Panc1 (cell line): ENCODE results near the gene ACTL6B. TPM values are rescaled to one million over a fixed set of nuclear protein-coding genes. Genes with fewer than 3 reads are reported as not detected.
A peak's percentile ranks its signal among the peaks of the same experiment; 100 is the strongest.

Source experiments
- ATAC-seq: fragments of 200-7000 bp; cut with Tn5 transposase; 2 replicates; pipeline ENCODE4 v1.9.1; 2020; ENCODE audit warnings: mild to moderate bottlenecking, moderate library complexity
- BruUV-seq: library from RNA; stranded (reverse); fragments of 400-500 nt; replicated peaks from 2 replicates; lab custom pipeline; 2021; lab: Mats Ljungman, UMichigan
- CTCF ChIA-PET: fragments of 300-600 bp; sonication (Branson Sonifier 250); formaldehyde crosslinking; loops from one replicate; lab custom pipeline; 2022; ENCODE audit warnings: antibody characterized with exemption; lab: Charles Lee
- POLR2A ChIA-PET: fragments of 300-600 bp; sonication (Branson Sonifier 250); formaldehyde crosslinking; loops from one replicate; lab custom pipeline; 2022; ENCODE audit warnings: antibody characterized with exemption; lab: Charles Lee
- DNase-seq: peaks from one replicate; pipeline ENCODE4 v3.0.0-alpha.2; 2010; ENCODE audit warnings: low read depth, low spot score
- H3K27ac ChIP-seq: 2 replicates; pipeline ENCODE4 v1.5.1; 2011; ENCODE audit warnings: mild to moderate bottlenecking, low read length, inconsistent platforms
- H3K27me3 ChIP-seq: fragments of 200-500 bp; sonication (Bioruptor generic); 2 replicates; pipeline ENCODE4 v1.6.0; 2014; ENCODE audit warnings: low read length, inconsistent platforms; ENCODE audit not compliant: control insufficient read depth, insufficient read depth
- H3K36me3 ChIP-seq: fragments of 200-500 bp; sonication (Bioruptor generic); 2 replicates; pipeline ENCODE4 v1.5.1; 2014; ENCODE audit warnings: inconsistent platforms, mild to moderate bottlenecking, low read length, moderate library complexity; ENCODE audit not compliant: control insufficient read depth, insufficient read depth
- H3K4me1 ChIP-seq: 2 replicates; pipeline ENCODE4 v1.5.1; 2011; ENCODE audit warnings: inconsistent platforms, mild to moderate bottlenecking, low read length, moderate library complexity; ENCODE audit not compliant: control insufficient read depth, insufficient read depth
- H3K4me3 ChIP-seq, 2 experiments: 2 replicates each; pipeline ENCODE4 v1.5.1; 2011 to 2012; ENCODE audit warnings: low read depth in 2 of 2, low read length in 2 of 2, mild to moderate bottlenecking in 2 of 2, inconsistent platforms in 1 of 2, moderate library complexity in 1 of 2
- H3K9me3 ChIP-seq: fragments of 200-500 bp; sonication (Bioruptor generic); 2 replicates; pipeline ENCODE4 v1.5.1; 2014; ENCODE audit warnings: low read depth, mild to moderate bottlenecking, inconsistent platforms, low read length, moderate library complexity; ENCODE audit not compliant: control insufficient read depth, insufficient read depth
- CTCF ChIP-seq: fragments of 450-650 bp; IDR thresholded peaks from 2 replicates; pipeline ENCODE4 v1.5.1; 2017; ENCODE audit warnings: mild to moderate bottlenecking
- POLR2AphosphoS5 ChIP-seq: IDR thresholded peaks from 2 replicates; pipeline ENCODE4 v1.6.1; 2012; ENCODE audit warnings: mild to moderate bottlenecking, low read depth, low read length, moderate library complexity
- REST ChIP-seq, 2 experiments: IDR thresholded peaks; 2 replicates each; pipeline ENCODE4 v1.6.1; 2011 to 2012; ENCODE audit warnings: low read depth in 2 of 2, control low read depth in 1 of 2, low read length in 1 of 2, mild to moderate bottlenecking in 1 of 2, moderate library complexity in 1 of 2; ENCODE audit not compliant: insufficient read depth in 1 of 2
- SIN3A ChIP-seq: IDR thresholded peaks from 2 replicates; pipeline ENCODE4 v1.6.1; 2012; ENCODE audit warnings: low read depth, mild to moderate bottlenecking, low read length, moderate library complexity, borderline replicate concordance; ENCODE audit not compliant: insufficient read depth
- TCF7L2 ChIP-seq: IDR thresholded peaks from 2 replicates; pipeline ENCODE4 v1.6.1; 2011; ENCODE audit warnings: mild to moderate bottlenecking, low read depth, low read length, inconsistent platforms
- in situ Hi-C: cut with HindIII; loops from 2 replicates; pipeline ENCODE4 v1.10.0; 2016; ENCODE audit warnings: low sequenced_read_pairs, low pct_unique_long_range_greater_than_20kb
- intact Hi-C: fragments of 100-400 bp; cut with micrococcal nuclease; formaldehyde crosslinking; loops from one replicate; pipeline ENCODE4 v1.10.0; 2022; ENCODE audit not compliant: unreplicated experiment
- total RNA-seq: library from RNA; stranded (reverse); gene quantifications from one replicate; pipeline ENCODE4 v1.2.1, GENCODE V29; 2021; ENCODE audit not compliant: unreplicated experiment

ACTL6B gene
- total RNA-seq, 1 experiment from 2014 or later = not detected

- H3K27ac ChIP-seq = peak overlapping the region; percentile 75
Measured at GRCh38 chr7:100680576-100681271, 24.5 kb upstream of the ACTL6B start.

More at GRCh38 chr7:100680576-100681271, 24.5 kb upstream of the ACTL6B start:
- Histone ChIP-seq H3K27me3 (no peaks in the 10 kb centered on the region), H3K4me1 (peaks cover 57% of the 10 kb centered on the region), H3K36me3 (no peaks in the 10 kb centered on the region; the same call in 1 of the 2 replicates), H3K9me3 (no peaks in the 10 kb centered on the region), H3K4me3 (no peak overlapping the region)
- intact Hi-C loops (loop anchor here (10.0 kb wide), 1 partner anchor 46 kb away; no protein-coding TSS in a partner anchor), in situ Hi-C loops (no loop called here)
- DNase-seq = no peak
- ATAC-seq = peak; percentile 35; the same call in 1 of the 2 replicates
- ChIA-PET POLR2A (interaction anchor here (0.5 to 0.7 kb wide), 2 partner anchors 27 to 211 kb away, joined by 3 to 6 read pairs; no protein-coding TSS in a partner anchor), CTCF (interaction anchor here (0.7 to 1.4 kb wide), 3 partner anchors 11 to 68 kb away, joined by 3 to 8 read pairs (median 5); no protein-coding TSS in a partner anchor)
- TSS peak; percentile 70 for BruUV-seq
- no peak for TF ChIP-seq SIN3A
- no peak for TF ChIP-seq TCF7L2
- peak; percentile 71 for TF ChIP-seq POLR2AphosphoS5
- no peak for TF ChIP-seq CTCF
- no peak for TF ChIP-seq REST (IDR thresholded peaks at IDR 0.05; ENCODE audit: insufficient read depth in 1 of 2, low read depth in 2 of 2, low read length in 1 of 2)
